Upper lobe of left lung (tissue), 6 donors: Measurements from ENCODE around the gene TMEM132C. TPM values are rescaled to one million over a fixed set of nuclear protein-coding genes. Genes with fewer than 3 reads are reported as not detected.

Experiments
- ATAC-seq, 2 donors: fragments of 200-7000 bp; cut with Tn5 transposase; one replicate each; pipeline ENCODE4 v1.9.1; 2022; ENCODE audit warnings: mild to moderate bottlenecking in 2 of 2, moderate library complexity in 2 of 2; ENCODE audit not compliant: low FRiP score in 2 of 2
- DNase-seq, 2 donors: peaks; one replicate each; pipeline ENCODE4 v3.0.0-alpha.2; 2019 to 2020
- H3K27ac ChIP-seq, 4 donors: fragments of 200-600 bp; sonication (generic); one replicate each; pipeline ENCODE4 v1.5.1; 2016 to 2019
- H3K27me3 ChIP-seq, 4 donors: fragments of 200-600 bp; sonication (generic); one replicate each; pipeline ENCODE4 v1.5.1; 2017 to 2019
- H3K36me3 ChIP-seq, 4 donors: fragments of 200-600 bp; sonication (generic); one replicate each; pipeline ENCODE4 v1.5.1; 2016 to 2019
- H3K4me1 ChIP-seq, 4 donors: fragments of 200-600 bp; sonication (generic); one replicate each; pipeline ENCODE4 v1.5.1; 2018 to 2019
- H3K4me3 ChIP-seq, 4 donors: fragments of 200-600 bp; sonication (generic); one replicate each; pipeline ENCODE4 v1.5.1; 2017 to 2019; ENCODE audit warnings: mild to moderate bottlenecking in 2 of 4, moderate library complexity in 1 of 4
- H3K9me3 ChIP-seq, 4 donors: fragments of 200-600 bp; sonication (generic); one replicate each; pipeline ENCODE4 v1.5.1; 2018 to 2019
- EP300 ChIP-seq, 4 donors: sonication (generic); formaldehyde crosslinking; IDR thresholded peaks; one replicate each; pipeline ENCODE4 v1.5.1; 2017; ENCODE audit warnings: antibody characterized with exemption in 4 of 4, control low read depth in 2 of 4
- POLR2A ChIP-seq, 4 donors: fragments of 450-650 bp; IDR thresholded peaks; one replicate each; pipeline ENCODE4 v1.5.1; 2016 to 2017; ENCODE audit warnings: antibody characterized with exemption in 4 of 4, mild to moderate bottlenecking in 2 of 4
- POLR2AphosphoS5 ChIP-seq, 2 donors: sonication (generic); formaldehyde crosslinking; IDR thresholded peaks; one replicate each; pipeline ENCODE4 v1.5.1; 2017; ENCODE audit warnings: antibody characterized with exemption in 2 of 2
- WGBS, 2 donors: methylation state at CpG; one replicate each; pipeline ENCODE4 v1.1.5; 2017 to 2018; 5-methylcytosine and 5-hydroxymethylcytosine counted together
- total RNA-seq, 6 donors: library from RNA; depleted of rRNA in 4 of 6; stranded (reverse); fragments of >200 nt in 4 of 6; gene quantifications; one replicate each; pipeline versions ENCODE4 v1.1.0 to v1.2.1, GENCODE V29; 2016 to 2021
- TF ChIP-seq, protein P1 (sequence below), 6 experiments: fragments of 450-650 bp in 4 of 6; fragments of 200-600 bp in 2 of 6; sonication (generic) in 2 of 6; IDR thresholded peaks; one replicate each; pipeline ENCODE4 v1.5.1; 2016 to 2019; ENCODE audit warnings: antibody characterized with exemption in 6 of 6
- donor health status: DM: no; HTN: no; CAD: no; lungs with moderate emphysema.
- donor health status: DM: no; HTN: yes; CAD: no; lungs with severe emphysema.

Gene TMEM132C
- total RNA-seq, 6 donors from 2014 or later: under 0.01 to 2.2 (median 1.1) TPM

DNA sequence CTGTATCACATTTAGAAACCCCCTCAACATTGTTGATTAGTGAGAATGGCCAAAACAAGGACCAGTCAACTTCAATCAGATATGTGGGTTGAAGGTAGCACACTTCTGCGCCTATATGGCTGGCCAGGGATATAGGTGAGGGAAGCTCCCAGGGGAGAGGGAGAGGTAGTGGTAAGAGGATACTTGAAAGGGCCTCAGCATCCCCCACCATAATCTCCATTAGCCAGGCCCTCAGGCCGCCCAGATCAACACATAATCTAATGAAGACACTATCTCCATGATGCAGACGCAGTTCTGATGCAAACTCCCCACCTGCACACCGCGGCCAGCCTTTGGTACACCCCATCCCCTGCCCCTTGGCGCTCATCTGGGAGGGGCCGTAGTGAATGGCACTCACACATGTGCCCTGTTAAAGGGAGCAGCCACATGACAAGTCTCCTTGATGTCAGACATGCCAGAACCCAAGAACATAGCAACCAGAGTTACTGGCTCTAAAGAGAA is 158.0 kb downstream of the TMEM132C start:
- Histone ChIP-seq H3K9me3 (no peaks in the 10 kb centered on the region), H3K4me1 (no peaks in the 10 kb centered on the region), H3K36me3 (no peaks in the 10 kb centered on the region), H3K27ac (no peak overlapping the region), H3K27me3 (no peaks in the 10 kb centered on the region), H3K4me3 (no peak overlapping the region)
- DNase-seq: peak in 1 of 2 donors; percentile 38
- TF ChIP-seq POLR2AphosphoS5 (IDR thresholded peaks at IDR 0.05) (no peak), POLR2A (IDR thresholded peaks at IDR 0.05) (no peak), EP300 (IDR thresholded peaks at IDR 0.05) (no peak)
- TF ChIP-seq, protein P1, sequence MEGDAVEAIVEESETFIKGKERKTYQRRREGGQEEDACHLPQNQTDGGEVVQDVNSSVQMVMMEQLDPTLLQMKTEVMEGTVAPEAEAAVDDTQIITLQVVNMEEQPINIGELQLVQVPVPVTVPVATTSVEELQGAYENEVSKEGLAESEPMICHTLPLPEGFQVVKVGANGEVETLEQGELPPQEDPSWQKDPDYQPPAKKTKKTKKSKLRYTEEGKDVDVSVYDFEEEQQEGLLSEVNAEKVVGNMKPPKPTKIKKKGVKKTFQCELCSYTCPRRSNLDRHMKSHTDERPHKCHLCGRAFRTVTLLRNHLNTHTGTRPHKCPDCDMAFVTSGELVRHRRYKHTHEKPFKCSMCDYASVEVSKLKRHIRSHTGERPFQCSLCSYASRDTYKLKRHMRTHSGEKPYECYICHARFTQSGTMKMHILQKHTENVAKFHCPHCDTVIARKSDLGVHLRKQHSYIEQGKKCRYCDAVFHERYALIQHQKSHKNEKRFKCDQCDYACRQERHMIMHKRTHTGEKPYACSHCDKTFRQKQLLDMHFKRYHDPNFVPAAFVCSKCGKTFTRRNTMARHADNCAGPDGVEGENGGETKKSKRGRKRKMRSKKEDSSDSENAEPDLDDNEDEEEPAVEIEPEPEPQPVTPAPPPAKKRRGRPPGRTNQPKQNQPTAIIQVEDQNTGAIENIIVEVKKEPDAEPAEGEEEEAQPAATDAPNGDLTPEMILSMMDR (IDR thresholded peaks at IDR 0.05): no peak
- ATAC-seq: no peak
- 63 to 84% methylated on average over 3 to 7 of the region's 7 CpGs for whole genome bisulfite sequencing, 2 donors

DNA sequence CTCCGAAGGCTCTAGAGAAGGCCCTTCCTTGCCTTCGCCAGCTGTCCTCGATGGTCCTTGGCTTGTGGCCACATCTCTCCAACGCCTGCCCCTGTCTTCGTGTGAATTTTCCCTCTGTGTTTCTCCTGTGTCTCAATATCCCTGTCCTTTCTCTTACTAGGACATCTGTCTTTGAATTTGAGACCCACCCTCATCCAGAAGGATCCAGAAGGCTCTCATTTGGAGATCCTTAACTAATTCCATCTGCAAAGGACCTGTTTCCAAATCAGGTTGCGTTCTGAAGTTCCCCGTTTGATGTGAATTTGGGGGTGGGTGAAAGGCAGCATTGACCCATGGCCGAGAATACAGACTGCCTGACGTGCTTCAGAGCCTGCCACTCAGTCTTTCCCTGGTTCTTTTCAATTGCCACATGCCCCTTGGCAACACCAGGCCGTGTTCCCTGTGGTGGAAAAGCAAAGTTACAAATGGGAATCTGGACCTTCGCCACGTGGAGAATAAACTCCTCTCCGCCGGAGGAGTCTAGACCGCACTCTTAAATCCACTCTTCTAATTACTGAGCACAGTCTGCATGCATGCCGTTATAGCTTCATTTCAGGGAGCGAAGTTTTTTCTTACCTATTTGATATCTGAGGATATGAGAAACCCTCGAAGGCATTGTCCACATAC is 158.8 kb downstream of the TMEM132C start:
- Histone ChIP-seq H3K4me1 (no peaks in the 10 kb centered on the region), H3K36me3 (no peaks in the 10 kb centered on the region), H3K27ac (no peak overlapping the region), H3K27me3 (no peaks in the 10 kb centered on the region), H3K4me3 (no peak overlapping the region), H3K9me3 (no peaks in the 10 kb centered on the region)
- no peak for ATAC-seq
- no peak for DNase-seq
- WGBS, 2 donors: 73 to 84% methylated on average over 18 of the region's 18 CpGs
- TF ChIP-seq EP300 (IDR thresholded peaks at IDR 0.05): no peak
- TF ChIP-seq POLR2A (IDR thresholded peaks at IDR 0.05): no peak
- TF ChIP-seq POLR2AphosphoS5 (IDR thresholded peaks at IDR 0.05): no peak
- TF ChIP-seq, protein P1 (IDR thresholded peaks at IDR 0.05): no peak

DNA sequence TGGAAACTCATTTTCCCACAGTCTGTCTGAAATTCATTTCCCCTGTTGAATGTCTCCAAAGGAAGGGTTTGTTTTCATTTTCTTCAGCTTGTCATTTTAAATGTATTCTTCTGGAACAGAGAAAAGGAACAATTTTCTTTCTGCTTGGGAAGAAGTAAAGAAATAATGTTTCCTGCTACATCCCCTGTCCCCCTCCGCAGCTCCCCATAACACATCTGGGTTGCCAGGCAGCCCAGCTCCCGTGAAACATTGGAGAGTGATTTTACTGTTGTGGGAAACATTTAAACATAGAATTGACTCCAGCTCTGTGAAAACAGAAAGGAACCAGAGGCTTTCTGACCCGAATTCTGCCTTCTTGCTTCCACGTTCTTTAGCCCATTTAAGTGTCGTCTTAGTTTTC is 159.5 kb downstream of the TMEM132C start:
- H3K27ac ChIP-seq: no peak overlapping the region
- no peaks in the 10 kb centered on the region for H3K9me3 ChIP-seq
- ATAC-seq (no peak), DNase-seq (no peak)
- no peaks in the 10 kb centered on the region for H3K27me3 ChIP-seq
- no peak overlapping the region for H3K4me3 ChIP-seq
- TF ChIP-seq EP300 (IDR thresholded peaks at IDR 0.05) (no peak), POLR2A (IDR thresholded peaks at IDR 0.05) (no peak), POLR2AphosphoS5 (IDR thresholded peaks at IDR 0.05) (no peak)
- TF ChIP-seq, protein P1 (IDR thresholded peaks at IDR 0.05): no peak
- no peaks in the 10 kb centered on the region for H3K4me1 ChIP-seq
- 49 to 62% methylated on average over 5 of the region's 5 CpGs for WGBS, 2 donors
- H3K36me3 ChIP-seq: no peaks in the 10 kb centered on the region

DNA sequence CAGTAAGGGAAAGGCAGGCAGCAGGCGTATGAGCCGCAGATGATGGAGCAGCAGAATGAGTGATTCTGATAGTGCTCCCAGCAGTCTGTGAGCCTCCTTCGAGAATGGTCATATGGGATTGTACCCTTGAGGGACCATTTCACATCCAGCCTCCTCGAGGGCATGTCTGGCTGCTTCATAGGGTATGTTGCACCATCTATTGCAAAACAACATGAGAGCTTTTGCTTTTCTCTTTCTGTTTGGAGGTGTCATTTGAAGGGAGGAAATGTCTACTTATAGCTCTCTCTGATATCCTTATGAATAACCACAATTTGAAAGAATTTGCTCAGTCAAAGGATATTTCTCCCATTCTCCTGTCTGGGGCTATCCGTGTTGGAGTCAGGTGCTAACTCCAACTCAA is 172.8 kb downstream of the TMEM132C start:
- DNase-seq (no peak), ATAC-seq (no peak)
- Histone ChIP-seq H3K36me3 (no peaks in the 10 kb centered on the region), H3K4me3 (no peak overlapping the region), H3K27me3 (no peaks in the 10 kb centered on the region), H3K27ac (no peak overlapping the region), H3K9me3 (no peaks in the 10 kb centered on the region), H3K4me1 (no peaks in the 10 kb centered on the region)
- TF ChIP-seq EP300 (IDR thresholded peaks at IDR 0.05) (no peak), POLR2AphosphoS5 (IDR thresholded peaks at IDR 0.05) (no peak), POLR2A (IDR thresholded peaks at IDR 0.05) (no peak)
- TF ChIP-seq, protein P1 (IDR thresholded peaks at IDR 0.05): no peak
- WGBS, 2 donors: 67 to 73% methylated on average over 5 of the region's 5 CpGs

DNA sequence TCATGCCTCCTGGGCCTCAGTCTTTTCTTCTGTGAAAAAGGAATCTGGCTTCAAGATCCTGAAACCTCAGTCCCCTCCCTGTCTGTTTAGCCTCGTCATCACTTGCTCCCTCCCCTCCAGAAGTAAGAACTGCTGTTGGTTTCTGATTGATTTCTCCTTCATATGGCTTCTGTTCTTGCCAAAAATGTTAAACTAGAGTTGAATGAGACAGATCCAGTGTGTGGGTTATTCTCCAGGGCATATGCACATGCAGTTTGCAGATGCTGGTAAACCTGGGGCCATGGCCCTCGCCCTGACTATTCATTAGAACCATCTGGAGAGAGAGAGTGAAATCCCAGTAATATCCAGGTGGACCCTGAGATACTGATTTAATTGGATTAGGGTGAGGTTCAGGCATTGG is 175.1 kb downstream of the TMEM132C start:
- WGBS, 2 donors: 74 to 81% methylated on average over 2 of the region's 2 CpGs
- TF ChIP-seq EP300 (IDR thresholded peaks at IDR 0.05) (no peak), POLR2A (IDR thresholded peaks at IDR 0.05) (no peak), POLR2AphosphoS5 (IDR thresholded peaks at IDR 0.05) (no peak)
- TF ChIP-seq, protein P1 (IDR thresholded peaks at IDR 0.05): no peak
- Histone ChIP-seq H3K36me3 (no peaks in the 10 kb centered on the region), H3K4me1 (no peaks in the 10 kb centered on the region), H3K9me3 (no peaks in the 10 kb centered on the region), H3K27ac (no peak overlapping the region), H3K27me3 (no peaks in the 10 kb centered on the region), H3K4me3 (no peak overlapping the region)
- ATAC-seq (no peak), DNase-seq (no peak)
